Measurements from ENCODE around the gene SMOC2.

The SMOC2 gene

GRCh38 chr6:168448243-168448855, 7.4 kb downstream of the SMOC2 start:
- DNase-seq, result no peak

GRCh38 chr6:168450917-168451316, 9.9 kb downstream of the SMOC2 start:
- peak; percentile 65 to 82 for DNase-seq

GRCh38 chr6:168451805-168452517, 11.0 kb downstream of the SMOC2 start:
- peak in 1 of 2 experiments; percentile 14 for DNase-seq

GRCh38 chr6:168452685-168453377, 11.8 kb downstream of the SMOC2 start:
- DNase-seq, result no peak

- DNase-seq, result no peak
Measured at GRCh38 chr6:168455847-168456530, 15.0 kb downstream of the SMOC2 start.

GRCh38 chr6:168456907-168457652, 16.1 kb downstream of the SMOC2 start:
- DNase-seq, result no peak

- no peak for DNase-seq
Measured at GRCh38 chr6:168457653-168457934, 16.6 kb downstream of the SMOC2 start.

GRCh38 chr6:168458101-168458500, 17.1 kb downstream of the SMOC2 start:
- DNase-seq, result no peak

- no peak for DNase-seq
Measured at GRCh38 chr6:168459572-168459971, 18.6 kb downstream of the SMOC2 start.

- DNase-seq, result no peak
Measured at GRCh38 chr6:168462289-168462853, 21.4 kb downstream of the SMOC2 start.

- no peak for DNase-seq
Measured at GRCh38 chr6:168464546-168464945, 23.6 kb downstream of the SMOC2 start.

- DNase-seq, result no peak
Measured at GRCh38 chr6:168468045-168468444, 27.1 kb downstream of the SMOC2 start.

GRCh38 chr6:168469521-168469920, 28.5 kb downstream of the SMOC2 start:
- no peak for DNase-seq

- no peak for DNase-seq
Measured at GRCh38 chr6:168469926-168470325, 28.9 kb downstream of the SMOC2 start.

- no peak for DNase-seq
Measured at GRCh38 chr6:168472363-168472762, 31.4 kb downstream of the SMOC2 start.

- DNase-seq, result no peak
Measured at GRCh38 chr6:168473197-168473596, 32.2 kb downstream of the SMOC2 start.

GRCh38 chr6:168475188-168476013, 34.4 kb downstream of the SMOC2 start:
- no peak for DNase-seq

- no peak for DNase-seq
Measured at GRCh38 chr6:168479421-168479820, 38.4 kb downstream of the SMOC2 start.

GRCh38 chr6:168480481-168480880, 39.5 kb downstream of the SMOC2 start:
- DNase-seq, result no peak

GRCh38 chr6:168485818-168486217, 44.8 kb downstream of the SMOC2 start:
- no peak for DNase-seq

- no peak for DNase-seq
Measured at GRCh38 chr6:168490757-168491156, 49.8 kb downstream of the SMOC2 start.

GRCh38 chr6:168493976-168494375, 53.0 kb downstream of the SMOC2 start:
- no peak for DNase-seq
